Esophagus squamous epithelium (tissue), 4 donors: Measurements from ENCODE around the gene KIF23.

Experiments used
- CTCF ChIP-seq, 6 experiments: fragments of 450-650 bp in 4 of 6; fragments of 200-600 bp in 2 of 6; sonication (generic) in 2 of 6; IDR thresholded peaks; one replicate each; pipeline ENCODE4 v1.5.1; 2016 to 2019; ENCODE audit warnings: antibody characterized with exemption in 6 of 6, mild to moderate bottlenecking in 4 of 6, moderate library complexity in 4 of 6
- POLR2A ChIP-seq, 4 donors: fragments of 450-650 bp; IDR thresholded peaks; one replicate each; pipeline ENCODE4 v1.6.1; 2017; ENCODE audit warnings: antibody characterized with exemption in 4 of 4, mild to moderate bottlenecking in 4 of 4, moderate library complexity in 3 of 4

GRCh38 chr15:69384626-69385598, 29.2 kb upstream of the KIF23 start:
- TF ChIP-seq CTCF (IDR thresholded peaks at IDR 0.05) (no peak), POLR2A (IDR thresholded peaks at IDR 0.05) (no peak)
